Sigmoid colon (tissue), 7 donors: ENCODE data around the gene TRIM63. TPM values are rescaled to one million over a fixed set of nuclear protein-coding genes. Genes with fewer than 3 reads are reported as not detected.
A peak's percentile ranks its signal among the peaks of the same experiment; 100 is the strongest.

Experiments
- DNase-seq: peaks from one replicate; pipeline ENCODE4 v3.0.0-alpha.2; 2019
- H3K27ac ChIP-seq, 4 donors: fragments of 200-600 bp; sonication (generic); one replicate each; pipeline ENCODE4 v1.5.1; 2016 to 2019; ENCODE audit warnings: mild to moderate bottlenecking in 1 of 4
- H3K27me3 ChIP-seq, 3 donors: fragments of 200-600 bp; sonication (generic); one replicate each; pipeline ENCODE4 v1.5.1; 2019; ENCODE audit warnings: mild to moderate bottlenecking in 1 of 3
- H3K36me3 ChIP-seq, 4 donors: fragments of 200-600 bp; sonication (generic); one replicate each; pipeline ENCODE4 v1.5.1; 2016 to 2019
- H3K4me1 ChIP-seq, 4 donors: fragments of 200-600 bp; sonication (generic); one replicate each; pipeline ENCODE4 v1.5.1; 2017 to 2019
- H3K4me3 ChIP-seq, 4 donors: fragments of 200-600 bp; sonication (generic); one replicate each; pipeline ENCODE4 v1.5.1; 2017 to 2019; ENCODE audit warnings: mild to moderate bottlenecking in 2 of 4, moderate library complexity in 1 of 4
- H3K9me3 ChIP-seq, 4 donors: fragments of 200-600 bp in 3 of 4; sonication (generic) in 3 of 4; one replicate each; pipeline versions ENCODE4 v1.5.1 to v1.6.1; 2013 to 2019
- EP300 ChIP-seq, 4 donors: sonication (generic); formaldehyde crosslinking; IDR thresholded peaks; one replicate each; pipeline ENCODE4 v1.6.1; 2017; ENCODE audit warnings: antibody characterized with exemption in 4 of 4
- POLR2A ChIP-seq, 2 donors: fragments of 450-650 bp; IDR thresholded peaks; one replicate each; pipeline ENCODE4 v1.6.1; 2016; ENCODE audit warnings: antibody characterized with exemption in 2 of 2, mild to moderate bottlenecking in 2 of 2, moderate library complexity in 2 of 2
- POLR2AphosphoS5 ChIP-seq, 4 donors: sonication (generic); formaldehyde crosslinking; IDR thresholded peaks; one replicate each; pipeline ENCODE4 v1.6.1; 2017; ENCODE audit warnings: antibody characterized with exemption in 4 of 4
- WGBS, 2 donors: extraction: QIAGEN DNeasy Blood & Tissue Kit; methylation state at CpG; one replicate each; pipeline ENCODE4 v1.1.7; 2013; 5-methylcytosine and 5-hydroxymethylcytosine counted together
- intact Hi-C: fragments of 100-400 bp; cut with DNase I; formaldehyde crosslinking; loops from one replicate; pipeline ENCODE4 v1.15.1; 2023
- polyA plus RNA-seq, 3 donors: library from polyadenylated mRNA; stranded (reverse); fragments of 200-250 nt; gene quantifications; one replicate each; pipeline ENCODE4 v1.2.3, GENCODE V29; 2013
- total RNA-seq, 4 donors: library from RNA; depleted of rRNA; stranded (reverse); fragments of >200 nt; gene quantifications; one replicate each; pipeline ENCODE4 v1.1.0, GENCODE V29; 2016
- TF ChIP-seq, protein P1 (sequence below), 4 experiments: fragments of 450-650 bp in 3 of 4; fragments of 200-600 bp in 1 of 4; IDR thresholded peaks; one replicate each; pipeline ENCODE4 v1.5.1; 2016 to 2019; ENCODE audit warnings: antibody characterized with exemption in 4 of 4, mild to moderate bottlenecking in 3 of 4, moderate library complexity in 2 of 4
- donor health status: healthy with polysubstance abuse.
- donor health status: Bipolar disorder and iron deficiency.
- donor health status: healthy.

TRIM63 gene
- total and polyA plus RNA-seq, 7 donors: 0.35 to 2.1 (median 0.81) TPM; not detected in 2

DNA sequence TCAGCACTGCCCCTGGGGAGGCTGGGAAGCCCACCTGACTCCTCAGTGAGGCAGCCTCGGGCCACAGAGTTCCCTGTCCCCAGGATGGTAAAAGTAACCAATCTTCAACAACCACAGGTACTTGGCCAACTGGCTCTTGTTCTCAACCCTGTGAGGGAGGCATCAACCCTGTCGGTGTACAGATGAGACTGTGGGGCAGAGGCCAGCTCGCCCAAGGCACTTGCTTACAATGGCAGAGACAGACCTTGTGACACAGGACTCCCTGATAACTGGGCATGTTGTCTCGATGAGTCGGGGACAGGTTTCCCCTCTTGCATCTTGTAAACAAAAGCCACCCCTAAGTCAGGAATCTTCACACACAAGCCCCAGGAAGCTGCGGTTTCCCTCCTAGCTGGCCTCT lies 29.5 kb downstream of the TRIM63 start:
- no peak for DNase-seq
- no peaks in the 10 kb centered on the region for H3K9me3 ChIP-seq
- peaks cover 0 to 13% (median 2%) of the 10 kb centered on the region in 3 donors for H3K27me3 ChIP-seq
- H3K4me3 ChIP-seq: no peak overlapping the region
- no peaks in the 10 kb centered on the region for H3K36me3 ChIP-seq
- H3K4me1 ChIP-seq: peaks cover 0 to 15% (median 11%) of the 10 kb centered on the region in 4 donors
- no peak for TF ChIP-seq POLR2AphosphoS5 (IDR thresholded peaks at IDR 0.05)
- TF ChIP-seq, protein P1, sequence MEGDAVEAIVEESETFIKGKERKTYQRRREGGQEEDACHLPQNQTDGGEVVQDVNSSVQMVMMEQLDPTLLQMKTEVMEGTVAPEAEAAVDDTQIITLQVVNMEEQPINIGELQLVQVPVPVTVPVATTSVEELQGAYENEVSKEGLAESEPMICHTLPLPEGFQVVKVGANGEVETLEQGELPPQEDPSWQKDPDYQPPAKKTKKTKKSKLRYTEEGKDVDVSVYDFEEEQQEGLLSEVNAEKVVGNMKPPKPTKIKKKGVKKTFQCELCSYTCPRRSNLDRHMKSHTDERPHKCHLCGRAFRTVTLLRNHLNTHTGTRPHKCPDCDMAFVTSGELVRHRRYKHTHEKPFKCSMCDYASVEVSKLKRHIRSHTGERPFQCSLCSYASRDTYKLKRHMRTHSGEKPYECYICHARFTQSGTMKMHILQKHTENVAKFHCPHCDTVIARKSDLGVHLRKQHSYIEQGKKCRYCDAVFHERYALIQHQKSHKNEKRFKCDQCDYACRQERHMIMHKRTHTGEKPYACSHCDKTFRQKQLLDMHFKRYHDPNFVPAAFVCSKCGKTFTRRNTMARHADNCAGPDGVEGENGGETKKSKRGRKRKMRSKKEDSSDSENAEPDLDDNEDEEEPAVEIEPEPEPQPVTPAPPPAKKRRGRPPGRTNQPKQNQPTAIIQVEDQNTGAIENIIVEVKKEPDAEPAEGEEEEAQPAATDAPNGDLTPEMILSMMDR (IDR thresholded peaks at IDR 0.05): no peak
- 79 to 86% methylated on average over 6 of the region's 6 CpGs for WGBS, 2 donors
- intact Hi-C loops: loop anchor here (2.0 to 5.0 kb wide), 2 partner anchors 73 to 124 kb away; partner anchors contain the start of gene PDIK1L
- no peak overlapping the region for H3K27ac ChIP-seq

DNA sequence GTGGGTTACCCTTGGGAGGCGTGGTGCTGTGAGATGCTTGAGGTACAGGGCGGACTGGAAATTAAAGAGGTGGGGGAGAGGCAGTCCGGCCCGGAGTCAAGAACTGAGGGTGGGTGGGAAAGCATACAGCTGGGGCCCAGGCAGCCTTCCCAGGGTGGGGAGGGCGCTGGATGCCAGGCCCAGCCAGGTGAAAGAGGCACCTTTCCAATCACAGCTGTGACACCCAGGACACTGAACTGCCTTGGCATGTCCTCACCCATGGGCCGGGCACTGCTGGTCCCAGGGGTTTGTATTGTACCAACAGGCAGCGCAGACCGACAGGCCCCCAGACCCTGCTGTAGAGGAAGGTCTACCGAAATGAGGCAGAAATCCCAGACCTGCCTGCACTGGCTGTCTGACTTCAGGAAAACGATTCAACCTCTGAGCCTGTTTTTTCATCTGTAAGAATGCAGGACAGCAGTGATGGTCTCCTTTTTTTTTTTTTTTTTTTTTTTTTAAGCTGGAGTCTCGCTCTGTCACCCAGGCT lies 30.6 kb downstream of the TRIM63 start:
- no peak overlapping the region for H3K4me3 ChIP-seq
- 77 to 83% methylated on average over 10 of the region's 11 CpGs for WGBS, 2 donors
- intact Hi-C loops: loop anchor here (1.0 to 5.0 kb wide), 3 partner anchors 74 to 125 kb away; partner anchors contain the start of gene PDIK1L
- no peak for TF ChIP-seq POLR2A (IDR thresholded peaks at IDR 0.05)
- no peak for TF ChIP-seq EP300 (IDR thresholded peaks at IDR 0.05)
- TF ChIP-seq, protein P1 (IDR thresholded peaks at IDR 0.05): no peak
- TF ChIP-seq POLR2AphosphoS5 (IDR thresholded peaks at IDR 0.05): no peak
- H3K36me3 ChIP-seq: no peaks in the 10 kb centered on the region
- peaks cover 0 to 10% (median 0%) of the 10 kb centered on the region in 3 donors for H3K27me3 ChIP-seq
- peaks cover 0 to 15% (median 11%) of the 10 kb centered on the region in 4 donors for H3K4me1 ChIP-seq
- no peaks in the 10 kb centered on the region for H3K9me3 ChIP-seq
- no peak for DNase-seq
- no peak overlapping the region for H3K27ac ChIP-seq

DNA sequence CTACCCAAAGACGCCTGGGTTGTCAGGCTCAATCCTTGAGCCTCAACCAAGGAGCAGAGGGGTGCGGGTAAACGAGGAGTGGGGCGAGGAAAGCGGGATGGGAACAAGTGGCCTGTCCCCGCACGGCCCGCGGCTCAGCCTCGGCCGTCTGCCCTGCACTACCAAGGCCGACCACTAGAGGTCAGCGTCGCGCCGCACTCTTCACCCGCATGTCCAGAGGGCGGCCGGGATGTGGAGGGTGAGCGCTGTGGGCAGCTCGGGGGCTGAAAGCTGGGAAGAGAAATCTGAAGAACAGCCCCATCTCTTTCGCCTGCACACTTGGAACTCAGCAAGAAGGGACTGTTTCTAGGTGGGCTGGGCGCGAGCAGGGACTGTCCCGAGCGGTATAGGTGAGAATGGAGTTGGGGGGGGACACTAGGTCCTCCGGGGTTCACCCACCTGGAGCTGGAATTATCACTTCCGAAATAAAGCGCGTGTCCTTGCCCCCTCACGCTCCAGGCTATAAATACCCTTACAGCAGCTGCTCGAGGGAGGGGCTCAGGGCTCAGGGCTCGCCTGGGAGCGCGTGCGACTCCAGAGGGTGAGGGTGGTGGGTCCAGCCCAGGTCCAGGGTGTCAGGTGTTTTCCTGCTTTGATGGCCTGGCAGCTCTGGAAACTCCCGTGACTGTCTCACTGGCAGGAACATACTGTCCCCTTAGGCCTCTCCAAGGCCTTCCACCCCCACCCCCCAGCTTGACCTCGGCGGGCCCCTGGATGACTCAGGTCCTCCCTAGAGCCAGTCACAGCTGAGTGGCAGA lies 31.3 kb downstream of the TRIM63 start:
- H3K4me3 ChIP-seq: peak overlapping the region; percentile 58 to 80 (median 75)
- peak overlapping the region; percentile 84 to 91 (median 88) for H3K27ac ChIP-seq
- no peaks in the 10 kb centered on the region for H3K36me3 ChIP-seq
- intact Hi-C loops: loop anchor here (1.0 to 5.0 kb wide), 3 partner anchors 75 to 126 kb away; partner anchors contain the start of gene PDIK1L
- peak in 1 of 4 donors; percentile 34 for TF ChIP-seq POLR2AphosphoS5 (IDR thresholded peaks at IDR 0.05)
- TF ChIP-seq EP300 (IDR thresholded peaks at IDR 0.05): no peak
- TF ChIP-seq, protein P1 (IDR thresholded peaks at IDR 0.05): peak; percentile 97 to 100 (median 99)
- 11 to 13% methylated on average over 39 of the region's 39 CpGs for WGBS, 2 donors
- peak; percentile 86 for DNase-seq
- H3K4me1 ChIP-seq: peaks cover 0 to 15% (median 11%) of the 10 kb centered on the region in 4 donors
- H3K27me3 ChIP-seq: peaks cover 0 to 7% (median 0%) of the 10 kb centered on the region in 3 donors
- no peaks in the 10 kb centered on the region for H3K9me3 ChIP-seq

DNA sequence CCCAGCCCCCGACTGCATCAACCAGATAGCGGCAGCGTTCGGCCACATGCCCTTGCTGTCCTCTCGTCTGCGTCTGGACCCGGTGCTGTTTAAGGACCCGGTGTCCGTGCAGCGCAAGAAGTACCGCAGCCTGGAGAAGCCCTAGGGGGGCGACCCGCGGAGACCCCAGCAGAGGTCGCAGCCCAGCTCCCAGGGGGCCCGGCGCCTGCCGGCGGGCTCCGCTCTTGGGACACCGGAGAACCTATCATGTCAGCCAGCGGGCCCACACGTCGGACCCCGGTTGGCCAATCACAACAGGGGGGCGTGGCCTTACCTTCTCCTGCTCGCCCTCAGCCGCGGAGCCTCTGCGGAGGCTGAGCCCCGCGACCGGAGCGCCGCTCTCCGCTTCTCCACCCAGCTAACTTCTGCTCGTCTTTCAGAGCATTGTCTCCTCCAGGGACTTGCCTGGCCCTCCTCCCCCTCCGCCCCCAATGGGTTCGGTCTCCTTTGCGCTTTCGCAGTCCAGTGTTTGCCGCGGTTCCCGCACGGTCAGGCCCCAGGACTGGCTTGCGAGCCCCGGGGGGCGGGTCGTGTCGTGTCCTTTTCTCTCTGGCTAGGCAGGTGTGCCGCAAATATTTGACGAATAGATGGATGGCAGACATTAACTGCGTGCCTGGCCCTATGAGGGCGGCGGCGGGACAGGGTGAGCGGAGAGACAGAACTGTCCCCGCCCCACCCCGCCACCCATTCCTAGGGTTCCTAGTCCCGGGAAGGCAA lies 32.0 kb downstream of the TRIM63 start:
- H3K4me1 ChIP-seq: peaks cover 0 to 15% (median 11%) of the 10 kb centered on the region in 4 donors

More for the DNA sequence above, 32.0 kb downstream of the TRIM63 start:
- DNase-seq: peak; percentile 97
- Histone ChIP-seq H3K36me3 (no peaks in the 10 kb centered on the region), H3K27me3 (peaks cover 0 to 7% (median 0%) of the 10 kb centered on the region in 3 donors), H3K9me3 (no peaks in the 10 kb centered on the region), H3K4me3 (peak overlapping the region; percentile 58 to 80 (median 75)), H3K27ac (peak overlapping the region; percentile 84 to 91 (median 88))
- TF ChIP-seq POLR2AphosphoS5 (IDR thresholded peaks at IDR 0.05): peak; percentile 80 to 94 (median 86)
- TF ChIP-seq EP300 (IDR thresholded peaks at IDR 0.05): no peak
- TF ChIP-seq POLR2A (IDR thresholded peaks at IDR 0.05): peak; percentile 53 to 57
- intact Hi-C loops: loop anchor here (5.0 kb wide), 1 partner anchor 127 kb away; no protein-coding TSS in a partner anchor
- 0 to 1% methylated on average over 60 of the region's 60 CpGs for WGBS, 2 donors
